ENCODE measurements around the gene KCNK13. TPM values are rescaled to one million over a fixed set of nuclear protein-coding genes. Genes with fewer than 3 reads are reported as not detected.

The KCNK13 gene
- total RNA-seq, 1 experiment from 2014 or later = 0.11 TPM

GRCh38 chr14:90054803-90055202, 7.0 kb upstream of the KCNK13 start:
- no peak for DNase-seq (ENCODE audit: low spot score)
- intact Hi-C loops (cut with micrococcal nuclease; ENCODE audit: unreplicated experiment) = no loop called here
- Histone ChIP-seq H3K4me1 (ENCODE audit: insufficient read depth, low read length, poor library complexity, severe bottlenecking) (no peaks in the 10 kb centered on the region), H3K27me3 (replicated peaks; ENCODE audit: insufficient read depth, low read depth, low read length, poor library complexity) (peaks cover 31% of the 10 kb centered on the region), H3K36me3 (ENCODE audit: insufficient read depth, low read length, poor library complexity, severe bottlenecking) (no peaks in the 10 kb centered on the region), H3K4me3 (ENCODE audit: low read depth, low read length, poor library complexity, severe bottlenecking) (no peak overlapping the region), H3K9me3 (ENCODE audit: low read depth, low read length, poor library complexity, severe bottlenecking) (no peaks in the 10 kb centered on the region), H3K27ac (ENCODE audit: low read depth, low read length, poor library complexity, severe bottlenecking) (no peak overlapping the region)
- CTCF ChIA-PET = no interaction called here
- no TSS peak for BruUV-seq (replicated peaks)
- POLR2A ChIA-PET (ENCODE audit: low non-redundant PET) = no interaction called here
- TF ChIP-seq EZH2 (IDR thresholded peaks at IDR 0.05; ENCODE audit: borderline replicate concordance, low read depth, low read length, poor library complexity, severe bottlenecking) = no peak
- TF ChIP-seq, protein P1, sequence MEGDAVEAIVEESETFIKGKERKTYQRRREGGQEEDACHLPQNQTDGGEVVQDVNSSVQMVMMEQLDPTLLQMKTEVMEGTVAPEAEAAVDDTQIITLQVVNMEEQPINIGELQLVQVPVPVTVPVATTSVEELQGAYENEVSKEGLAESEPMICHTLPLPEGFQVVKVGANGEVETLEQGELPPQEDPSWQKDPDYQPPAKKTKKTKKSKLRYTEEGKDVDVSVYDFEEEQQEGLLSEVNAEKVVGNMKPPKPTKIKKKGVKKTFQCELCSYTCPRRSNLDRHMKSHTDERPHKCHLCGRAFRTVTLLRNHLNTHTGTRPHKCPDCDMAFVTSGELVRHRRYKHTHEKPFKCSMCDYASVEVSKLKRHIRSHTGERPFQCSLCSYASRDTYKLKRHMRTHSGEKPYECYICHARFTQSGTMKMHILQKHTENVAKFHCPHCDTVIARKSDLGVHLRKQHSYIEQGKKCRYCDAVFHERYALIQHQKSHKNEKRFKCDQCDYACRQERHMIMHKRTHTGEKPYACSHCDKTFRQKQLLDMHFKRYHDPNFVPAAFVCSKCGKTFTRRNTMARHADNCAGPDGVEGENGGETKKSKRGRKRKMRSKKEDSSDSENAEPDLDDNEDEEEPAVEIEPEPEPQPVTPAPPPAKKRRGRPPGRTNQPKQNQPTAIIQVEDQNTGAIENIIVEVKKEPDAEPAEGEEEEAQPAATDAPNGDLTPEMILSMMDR (conservative IDR thresholded peaks at IDR 0.05; ENCODE audit: low read depth, low read length) = no peak

DNA sequence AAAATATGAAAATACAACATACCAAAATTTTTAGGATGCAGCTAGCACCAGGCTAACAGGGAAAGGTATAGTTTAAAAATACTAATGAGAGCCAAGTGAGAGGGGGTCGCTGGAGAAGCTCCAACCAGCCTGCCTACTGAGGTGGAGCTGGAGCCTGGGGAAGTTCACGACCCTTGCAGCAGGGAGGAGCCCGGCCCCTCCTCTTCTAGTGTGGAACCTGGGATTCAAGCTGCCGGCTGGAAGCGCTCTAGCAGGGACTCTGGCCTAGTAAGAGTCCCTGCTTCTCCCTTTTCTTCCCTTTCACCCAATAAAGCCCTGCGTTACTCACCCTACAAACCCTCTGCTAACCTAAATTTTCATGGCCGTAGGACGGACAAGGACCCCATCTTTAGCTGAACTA, 5.0 kb upstream of the KCNK13 start:
- H3K27me3 ChIP-seq (replicated peaks; ENCODE audit: insufficient read depth, low read depth, low read length, poor library complexity) = peaks cover 50% of the 10 kb centered on the region
- no TSS peak for BruUV-seq (replicated peaks)
- no peaks in the 10 kb centered on the region for H3K36me3 ChIP-seq (ENCODE audit: insufficient read depth, low read length, poor library complexity, severe bottlenecking)
- H3K9me3 ChIP-seq (ENCODE audit: low read depth, low read length, poor library complexity, severe bottlenecking) = no peaks in the 10 kb centered on the region
- intact Hi-C loops (cut with micrococcal nuclease; ENCODE audit: unreplicated experiment) = no loop called here
- DNase-seq (ENCODE audit: low spot score) = no peak
- no peak overlapping the region for H3K4me3 ChIP-seq (ENCODE audit: low read depth, low read length, poor library complexity, severe bottlenecking)
- no peak overlapping the region for H3K27ac ChIP-seq (ENCODE audit: low read depth, low read length, poor library complexity, severe bottlenecking)
- peaks cover 9% of the 10 kb centered on the region for H3K4me1 ChIP-seq (ENCODE audit: insufficient read depth, low read length, poor library complexity, severe bottlenecking)
- no peak for TF ChIP-seq EZH2 (IDR thresholded peaks at IDR 0.05; ENCODE audit: borderline replicate concordance, low read depth, low read length, poor library complexity, severe bottlenecking)
- TF ChIP-seq, protein P1 (conservative IDR thresholded peaks at IDR 0.05; ENCODE audit: low read depth, low read length) = no peak
- POLR2A ChIA-PET (ENCODE audit: low non-redundant PET) = no interaction called here
- CTCF ChIA-PET = no interaction called here

DNA sequence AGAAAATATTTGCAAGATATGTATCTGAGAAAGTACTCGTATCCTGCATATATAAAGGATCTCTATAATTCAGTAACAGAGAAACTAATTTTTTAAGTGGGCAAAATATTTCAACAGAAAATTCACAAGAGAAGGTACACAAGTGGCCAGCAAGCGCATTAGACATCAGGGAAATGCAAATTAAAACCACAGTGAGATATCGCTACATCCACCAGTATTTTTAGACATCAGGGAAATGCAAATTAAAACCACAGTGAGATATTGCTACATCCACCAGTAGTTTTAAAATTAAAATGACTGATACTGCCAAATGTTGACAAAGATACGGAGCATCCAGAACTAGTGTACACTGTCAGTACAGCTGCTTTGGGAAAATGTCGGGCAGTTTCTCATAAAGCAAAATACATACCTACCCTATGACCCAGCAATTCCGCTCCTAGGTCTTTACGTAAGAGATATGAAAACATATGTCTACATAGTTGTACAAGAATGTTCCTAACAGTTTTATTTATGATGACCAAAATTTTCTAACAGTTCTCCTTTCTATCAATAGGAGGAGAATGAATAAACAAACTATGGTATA, 2.8 kb upstream of the KCNK13 start:
- no TSS peak for BruUV-seq (replicated peaks)
- intact Hi-C loops (cut with micrococcal nuclease; ENCODE audit: unreplicated experiment) = no loop called here
- Histone ChIP-seq H3K36me3 (ENCODE audit: insufficient read depth, low read length, poor library complexity, severe bottlenecking) (no peaks in the 10 kb centered on the region), H3K9me3 (ENCODE audit: low read depth, low read length, poor library complexity, severe bottlenecking) (no peaks in the 10 kb centered on the region), H3K4me1 (ENCODE audit: insufficient read depth, low read length, poor library complexity, severe bottlenecking) (peaks cover 18% of the 10 kb centered on the region), H3K4me3 (ENCODE audit: low read depth, low read length, poor library complexity, severe bottlenecking) (no peak overlapping the region), H3K27me3 (replicated peaks; ENCODE audit: insufficient read depth, low read depth, low read length, poor library complexity) (peaks cover 71% of the 10 kb centered on the region), H3K27ac (ENCODE audit: low read depth, low read length, poor library complexity, severe bottlenecking) (no peak overlapping the region)
- TF ChIP-seq EZH2 (IDR thresholded peaks at IDR 0.05; ENCODE audit: borderline replicate concordance, low read depth, low read length, poor library complexity, severe bottlenecking) = no peak
- TF ChIP-seq, protein P1 (conservative IDR thresholded peaks at IDR 0.05; ENCODE audit: low read depth, low read length) = no peak
- ChIA-PET POLR2A (ENCODE audit: low non-redundant PET) (no interaction called here), CTCF (interaction anchor here (1.0 kb wide), 1 partner anchor 86 kb away, joined by 8 read pairs; no protein-coding TSS in a partner anchor)
- DNase-seq (ENCODE audit: low spot score) = no peak

All from A673 (cell line).